Kidney glomerular epithelial cell (primary cell): ENCODE results near the gene TNIK.

Source experiments
- DNase-seq: peaks from one replicate; lab custom pipeline; 2025; lab: John Stamatoyannopoulos, UW

Gene TNIK

DNA sequence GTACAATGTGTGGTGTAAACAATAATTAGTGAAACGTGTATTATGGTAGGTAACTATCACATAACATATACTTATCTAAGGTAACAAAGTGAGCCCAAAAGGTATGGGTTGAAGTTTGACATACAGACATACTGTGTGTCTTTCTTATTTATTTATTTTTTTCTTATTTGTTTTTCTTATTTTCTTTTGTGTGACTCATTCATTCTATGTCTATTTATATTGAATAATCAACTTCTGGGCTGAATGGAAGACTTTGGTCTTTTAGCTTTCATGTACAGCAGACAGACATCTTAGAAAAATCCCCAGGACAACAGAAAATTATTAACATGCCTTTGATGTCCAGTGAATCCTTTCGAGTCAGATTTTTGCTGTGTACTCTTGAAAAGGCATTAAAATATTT is 233.4 kb downstream of the TNIK start:
- DNase-seq, result no peak

DNA sequence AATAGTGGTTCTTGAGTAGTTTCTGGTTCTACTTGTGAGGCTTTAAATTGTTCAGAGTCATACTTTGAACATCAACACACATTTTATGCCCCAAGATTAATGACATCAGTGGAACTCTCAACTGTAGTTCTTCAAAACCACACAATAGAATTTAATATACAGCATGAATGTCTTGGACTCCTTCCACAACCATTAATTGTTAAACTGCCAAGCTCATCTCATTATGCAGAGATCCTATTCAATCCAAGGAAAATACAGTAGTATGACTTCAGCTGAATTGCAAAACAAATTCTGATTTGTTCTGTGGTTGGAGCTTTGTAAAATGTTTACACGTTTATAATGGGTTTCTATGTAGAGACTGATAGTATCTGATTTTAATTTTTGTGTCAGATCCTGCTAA is 234.5 kb downstream of the TNIK start:
- DNase-seq, result peak; percentile 36

DNA sequence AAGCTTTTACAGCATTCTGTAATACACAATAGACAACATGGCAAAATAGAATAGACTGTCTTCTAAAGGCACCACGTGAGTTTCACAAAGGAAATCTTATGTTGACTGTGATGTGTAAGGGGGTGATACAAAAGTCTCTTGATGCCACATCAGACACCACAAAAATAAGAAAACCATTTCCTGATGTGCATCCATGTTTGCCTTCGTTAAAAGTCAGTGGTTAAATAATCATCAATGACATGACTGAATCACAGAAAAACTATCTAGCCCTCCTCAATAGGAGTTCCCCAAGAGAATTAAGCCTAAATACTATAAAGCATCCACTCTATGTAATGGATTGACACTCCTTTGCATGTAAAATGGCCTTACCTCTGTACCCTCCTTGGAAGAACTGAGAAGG is 235.0 kb downstream of the TNIK start:
- no peak for DNase-seq

DNA sequence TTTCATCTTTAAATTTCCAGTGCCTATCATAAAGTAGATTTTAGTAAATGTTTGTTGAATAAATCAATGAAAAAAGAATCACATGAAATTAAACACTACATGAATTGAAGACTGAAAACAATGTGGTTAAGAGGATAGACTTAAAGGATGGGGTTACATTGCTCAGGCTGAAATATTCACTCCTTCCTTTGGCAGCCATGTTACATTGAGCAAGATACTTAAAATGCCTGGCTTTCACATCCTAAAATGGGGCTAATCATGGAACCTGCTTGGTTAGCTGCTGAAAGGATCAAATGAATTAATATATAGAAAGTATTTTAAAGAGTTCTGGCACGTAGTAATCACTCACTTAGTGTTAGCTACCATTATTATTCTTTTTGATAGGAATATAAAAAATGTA is 236.8 kb downstream of the TNIK start:
- DNase-seq, result no peak

DNA sequence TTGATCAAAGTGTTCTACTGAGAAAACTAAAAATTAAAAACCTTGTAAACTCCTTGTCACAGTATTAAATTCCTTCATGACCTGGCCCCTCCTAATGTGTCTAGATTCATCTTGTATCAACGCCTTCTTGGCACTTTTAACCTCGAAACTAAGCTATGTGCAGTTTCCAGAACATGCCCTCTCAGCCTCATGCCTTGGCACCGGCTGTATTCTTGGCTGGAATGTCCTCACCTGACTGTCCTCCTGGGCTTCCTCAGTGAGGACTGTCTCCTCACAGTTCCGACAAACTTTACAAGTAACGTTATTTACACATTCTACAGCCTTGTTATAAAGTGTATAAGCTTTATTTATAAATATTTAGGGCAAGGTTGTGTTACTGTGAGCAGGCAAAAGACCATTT is 237.2 kb downstream of the TNIK start:
- DNase-seq, result no peak

DNA sequence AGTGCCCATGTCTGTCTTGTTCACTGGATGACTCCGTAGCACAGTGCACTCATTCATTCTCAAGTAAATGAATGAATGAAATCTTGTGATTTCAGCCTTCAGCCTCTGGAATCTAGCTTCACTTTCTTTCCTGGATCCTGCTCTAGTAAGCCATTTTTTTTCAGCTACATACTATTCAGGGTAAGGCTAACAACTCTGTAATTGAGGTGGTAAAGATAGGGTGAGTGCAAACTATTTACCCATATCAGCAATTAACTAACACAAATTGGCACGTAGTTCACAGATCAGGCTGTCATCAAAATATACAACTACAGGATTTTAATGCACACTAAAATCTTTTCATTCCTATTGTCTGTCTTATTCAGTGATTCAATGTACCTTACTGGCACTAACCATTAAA is 238.6 kb downstream of the TNIK start:
- DNase-seq, result no peak

DNA sequence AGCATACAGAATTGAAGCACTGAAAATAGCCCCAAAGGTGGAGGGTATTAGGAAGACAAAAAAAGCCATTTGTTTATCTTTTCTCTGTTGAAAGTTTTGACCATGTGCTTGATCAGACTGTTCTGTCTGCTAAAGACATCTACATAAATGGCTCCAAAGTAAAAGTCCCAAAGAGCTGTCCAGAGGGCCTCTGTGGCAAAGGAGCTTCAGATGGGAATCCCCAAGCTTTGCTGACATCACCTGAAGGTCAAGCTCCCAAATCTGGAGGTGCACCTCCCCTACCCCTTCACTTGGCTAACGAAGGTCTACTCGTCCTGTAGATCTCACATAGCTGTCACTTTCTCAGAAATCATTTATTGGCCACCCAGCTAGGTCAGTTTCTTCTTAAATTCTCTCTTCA is 239.1 kb downstream of the TNIK start:
- no peak for DNase-seq

DNA sequence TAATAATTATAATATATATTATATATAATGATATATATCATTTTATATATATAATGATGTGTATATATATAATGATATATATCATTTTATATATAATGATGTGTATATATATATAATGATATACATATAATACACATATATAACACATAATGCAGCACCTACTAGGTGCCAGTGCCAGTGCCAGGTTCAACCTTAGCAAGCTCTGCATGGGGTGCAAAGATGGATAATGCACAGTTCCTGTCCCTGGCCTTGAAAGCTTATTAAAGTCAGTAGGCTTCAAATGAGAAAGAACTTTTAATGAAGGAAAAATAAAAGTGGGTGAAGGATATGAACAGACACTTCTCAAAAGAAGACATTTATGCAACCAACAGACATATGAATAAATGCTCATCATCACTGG is 240.9 kb downstream of the TNIK start:
- DNase-seq, result no peak

DNA sequence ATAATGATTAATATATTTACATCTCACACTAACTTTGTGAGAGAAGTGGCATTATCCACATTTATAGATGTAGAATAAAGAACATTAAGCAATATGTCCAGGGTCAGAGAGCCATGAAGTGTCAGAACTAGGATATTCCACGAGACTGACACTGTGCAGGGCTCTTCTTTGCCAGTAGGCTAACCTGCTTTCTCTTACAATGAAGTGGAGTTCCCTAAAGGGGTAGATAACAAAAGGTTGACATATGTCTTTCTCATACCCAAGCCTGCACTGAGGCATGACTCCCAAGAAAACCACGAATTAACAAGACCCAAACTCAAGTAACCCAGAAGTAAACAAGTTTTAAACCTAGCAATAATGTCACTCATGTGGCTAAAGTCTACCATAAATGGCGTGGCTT is 242.1 kb downstream of the TNIK start:
- DNase-seq, result no peak

DNA sequence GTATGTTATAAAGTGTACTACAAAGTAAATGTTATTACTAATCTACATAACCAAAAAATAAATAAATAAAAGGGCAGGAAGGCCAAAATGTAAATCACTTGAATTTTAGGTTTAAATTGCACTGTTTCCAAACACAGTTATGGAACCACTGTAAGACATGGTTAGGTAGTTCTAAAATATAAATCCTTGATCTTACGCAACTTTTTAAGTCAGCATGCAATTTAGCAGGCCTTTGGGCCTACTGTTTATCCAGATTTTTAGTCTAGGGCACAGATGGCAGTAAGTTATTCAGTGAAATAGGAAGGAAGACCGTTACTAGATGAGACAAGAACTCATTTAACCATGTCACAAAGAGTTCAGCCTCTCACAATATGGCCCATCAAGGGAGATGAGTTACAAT is 246.3 kb downstream of the TNIK start:
- DNase-seq, result no peak

DNA sequence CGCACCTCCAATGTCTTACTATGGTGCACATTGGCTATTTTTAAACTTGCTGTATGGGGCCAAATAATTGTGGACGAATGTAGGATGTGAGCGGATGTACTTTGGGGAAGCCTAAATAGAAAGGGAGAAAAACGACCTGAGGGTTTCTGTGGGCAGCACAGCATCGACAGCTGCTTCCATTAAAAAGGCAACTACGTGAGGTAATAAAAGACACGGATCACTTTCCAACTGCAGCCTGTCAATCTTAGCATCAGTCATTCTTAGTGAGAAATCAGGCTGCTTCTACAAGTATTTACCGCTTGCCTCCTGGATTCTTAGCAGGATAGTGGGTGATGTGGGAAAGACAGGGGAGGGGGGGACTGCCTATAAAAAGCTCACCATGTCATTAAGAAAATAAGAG is 247.0 kb downstream of the TNIK start:
- DNase-seq, result no peak

DNA sequence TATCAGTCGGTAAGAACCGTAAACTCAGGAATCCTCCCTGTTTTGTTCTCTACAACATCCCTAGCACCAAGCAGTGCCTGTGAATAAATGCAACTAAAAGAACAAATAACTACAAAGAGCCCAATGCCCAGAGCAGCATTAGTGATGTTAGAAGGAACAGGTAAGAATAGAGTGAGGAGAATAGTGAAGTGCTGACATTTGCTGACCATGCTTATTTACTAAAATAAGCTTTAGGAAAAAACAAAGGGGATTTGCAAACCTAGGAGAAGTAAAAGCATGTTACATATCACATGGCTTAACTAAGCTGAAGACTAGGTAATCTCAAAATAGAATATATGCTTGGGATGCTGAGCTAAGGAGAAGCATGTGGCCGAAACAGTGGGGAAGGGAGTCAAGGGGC is 247.6 kb downstream of the TNIK start:
- DNase-seq, result no peak

DNA sequence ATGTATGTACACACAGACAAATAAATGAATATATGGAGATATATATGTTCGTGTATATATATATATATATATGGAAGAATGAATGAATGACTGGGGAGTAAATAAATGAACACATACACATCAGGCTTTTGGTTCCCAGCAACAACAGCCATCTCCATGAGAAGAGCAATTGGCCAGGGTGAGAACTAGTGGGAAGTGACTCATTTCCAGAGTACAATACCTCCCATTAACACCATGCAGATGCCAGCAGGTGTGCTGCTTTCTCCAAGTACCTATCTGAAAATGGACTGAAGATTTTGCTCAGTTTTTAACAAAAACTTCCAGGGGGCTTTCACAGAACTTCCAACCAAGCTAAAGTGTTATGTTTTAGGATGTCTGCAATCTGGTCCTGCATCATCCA is 253.9 kb downstream of the TNIK start:
- DNase-seq, result no peak

DNA sequence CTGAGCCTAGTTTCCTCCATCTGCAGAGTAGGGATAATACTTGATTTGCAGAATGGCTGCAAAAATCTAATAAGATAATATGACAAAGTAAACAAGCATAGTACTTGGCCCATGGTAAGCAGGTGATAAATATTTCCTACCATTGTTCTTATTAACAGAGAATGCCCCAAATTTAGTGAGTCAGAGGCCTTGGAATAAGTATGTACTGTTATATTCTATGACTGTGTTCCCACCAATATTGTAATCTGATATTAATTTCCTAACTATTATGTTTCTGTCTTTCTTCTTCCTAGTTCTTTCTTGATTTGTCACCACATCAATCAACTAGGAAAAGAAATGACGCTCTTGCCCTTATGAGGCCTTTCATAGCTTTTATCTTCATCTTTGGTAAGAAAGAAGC is 255.3 kb downstream of the TNIK start:
- DNase-seq, result no peak

DNA sequence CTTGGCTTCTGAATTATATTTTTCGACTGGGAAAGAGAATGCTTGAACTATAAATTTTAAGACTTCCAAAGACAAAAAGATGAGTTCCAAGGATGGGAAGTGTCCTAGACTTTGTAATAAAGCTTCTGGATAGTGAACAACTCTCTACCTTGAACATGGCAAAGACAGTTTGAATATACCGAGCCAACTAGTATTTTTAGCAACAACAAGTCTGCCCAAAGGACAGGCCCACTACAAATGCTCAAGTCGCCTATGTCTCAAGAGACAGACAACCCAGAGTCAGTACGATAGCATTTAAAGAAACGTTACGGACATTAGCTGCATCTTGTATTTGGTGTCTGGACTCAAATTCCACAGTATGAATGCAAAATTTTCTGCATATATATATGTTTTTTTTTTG is 258.4 kb downstream of the TNIK start:
- no peak for DNase-seq

DNA sequence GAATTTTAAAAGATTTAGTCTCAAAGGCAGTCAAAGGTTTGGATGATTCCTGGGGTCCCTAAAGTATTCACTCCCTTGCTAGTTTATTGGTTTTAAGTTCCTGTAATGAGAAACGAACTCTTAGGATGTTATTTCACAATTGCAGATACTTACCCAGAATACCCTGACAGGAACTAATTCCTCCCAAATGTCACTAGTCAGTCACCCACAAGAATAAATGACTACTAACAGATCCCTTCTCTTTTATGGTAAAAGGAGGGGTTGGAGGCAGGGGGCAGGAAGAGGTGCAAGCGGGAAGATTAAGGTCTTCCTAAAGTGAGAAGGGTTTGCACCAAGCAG is 259.5 kb downstream of the TNIK start:
- DNase-seq, result no peak

DNA sequence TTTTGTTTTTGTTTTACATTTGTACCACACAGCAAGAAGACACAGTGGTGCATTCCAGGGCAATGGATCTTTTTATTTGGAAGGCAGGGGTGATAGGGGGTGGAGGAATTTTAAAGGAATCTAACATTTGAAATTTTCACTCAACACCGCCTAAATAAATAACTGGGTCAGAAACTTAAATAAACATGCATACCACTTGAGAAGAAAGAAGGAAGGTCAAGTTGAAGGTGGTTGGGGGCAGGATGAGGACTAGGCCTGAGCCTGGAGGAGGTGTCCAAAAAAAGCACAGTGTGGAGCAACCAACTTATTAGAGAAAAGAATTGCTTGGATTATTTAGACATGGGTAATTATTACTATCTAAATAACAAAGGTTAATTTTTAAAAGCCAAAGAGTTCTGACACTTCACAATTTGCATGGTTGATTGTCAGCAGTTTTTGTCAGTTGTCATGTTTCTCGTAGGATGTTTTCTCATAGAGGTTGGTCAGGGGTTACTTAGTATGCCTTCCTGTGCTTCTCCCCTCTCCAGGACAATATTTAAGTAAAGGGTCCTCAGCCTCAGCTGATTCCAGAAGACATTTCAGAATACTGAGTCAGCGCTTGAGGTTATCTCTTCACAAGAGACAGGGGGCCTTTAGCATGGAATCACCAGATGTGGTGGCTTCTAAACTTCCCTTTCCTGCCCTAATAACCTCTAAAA is 260.0 kb downstream of the TNIK start:
- peak; percentile 58 for DNase-seq

DNA sequence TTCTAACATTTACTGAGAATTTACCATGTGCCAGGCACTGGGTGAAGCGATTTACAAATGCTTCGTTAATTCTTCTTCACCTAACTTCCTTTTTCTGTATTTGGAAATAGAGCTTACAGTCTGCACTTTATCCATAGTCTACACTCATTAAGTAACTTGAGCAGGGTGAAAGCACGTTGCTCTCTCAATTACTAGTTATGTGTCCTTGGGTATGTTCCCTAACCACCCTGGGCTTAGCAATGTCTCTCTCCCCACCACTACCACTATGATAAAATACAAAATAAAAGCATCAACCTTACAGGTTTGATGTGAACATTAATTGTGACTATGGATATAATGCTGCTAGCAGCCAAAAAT is 260.8 kb downstream of the TNIK start:
- DNase-seq, result no peak

DNA sequence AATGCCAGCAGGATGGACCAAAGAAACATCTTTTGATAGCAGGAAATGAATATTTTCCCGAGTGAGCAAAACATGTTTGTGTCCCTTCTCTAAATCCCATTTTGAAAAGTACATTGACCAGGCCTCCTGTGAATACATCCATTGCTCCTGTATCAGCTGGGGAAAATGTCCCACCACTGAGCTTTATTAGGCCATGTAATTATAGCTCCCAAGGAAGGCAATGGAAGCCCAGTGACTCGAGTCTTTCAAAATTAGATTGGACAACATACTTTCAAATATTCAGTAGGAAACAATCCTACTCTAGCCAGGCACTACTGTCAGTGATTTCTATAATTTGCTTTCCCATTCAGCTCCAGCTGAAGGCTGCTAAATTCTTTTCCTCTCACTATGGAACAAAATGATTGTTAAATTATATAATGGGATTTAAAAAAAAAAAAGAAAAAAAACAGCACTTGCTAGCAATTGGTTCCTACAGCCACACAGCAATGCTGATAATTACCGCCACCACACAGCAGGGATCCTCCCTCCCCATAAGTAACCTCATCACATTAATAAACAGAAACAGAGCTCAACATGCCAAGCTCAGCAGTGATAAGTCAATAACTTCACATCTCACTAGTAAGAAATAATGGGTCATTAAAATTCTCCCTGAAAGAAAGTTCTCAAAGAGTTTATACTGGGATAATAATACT is 261.3 kb downstream of the TNIK start:
- no peak for DNase-seq

DNA sequence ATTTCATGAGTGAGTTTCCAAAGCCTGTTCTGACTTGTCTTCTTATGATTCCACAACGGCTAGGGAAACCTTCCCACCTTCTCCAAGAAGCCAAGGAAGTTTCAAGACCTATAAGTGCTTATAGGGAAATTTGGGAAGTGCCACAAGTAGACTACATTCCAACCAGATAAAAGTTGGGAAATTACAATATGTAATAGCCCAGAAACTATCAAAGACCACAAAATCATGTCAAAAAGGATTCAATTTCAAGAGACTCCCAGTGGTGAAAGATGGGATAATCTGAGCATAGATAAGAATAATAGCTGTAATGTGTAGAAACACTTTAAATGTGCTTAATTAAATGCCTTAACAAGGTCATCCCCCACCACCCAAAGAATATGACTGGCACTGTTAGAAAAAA is 264.5 kb downstream of the TNIK start:
- DNase-seq, result no peak

DNA sequence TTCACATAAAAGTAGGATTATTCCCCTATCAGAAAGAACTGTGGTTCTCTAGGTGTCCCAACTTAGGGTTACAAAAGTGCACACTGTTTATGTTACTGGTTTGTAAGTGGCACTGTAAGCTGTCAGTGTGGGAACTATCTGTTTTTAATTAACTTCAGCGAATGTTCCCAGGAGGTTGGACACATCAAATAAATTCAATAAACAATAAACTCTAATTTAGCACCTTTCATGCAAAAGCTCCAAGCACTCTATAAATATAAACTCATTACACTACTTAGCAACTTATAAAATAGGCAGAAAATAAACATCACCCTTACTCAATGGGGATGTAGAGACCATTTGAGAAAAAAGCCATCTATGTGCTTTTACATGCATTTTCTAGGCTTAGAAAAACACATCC is 265.2 kb downstream of the TNIK start:
- no peak for DNase-seq

DNA sequence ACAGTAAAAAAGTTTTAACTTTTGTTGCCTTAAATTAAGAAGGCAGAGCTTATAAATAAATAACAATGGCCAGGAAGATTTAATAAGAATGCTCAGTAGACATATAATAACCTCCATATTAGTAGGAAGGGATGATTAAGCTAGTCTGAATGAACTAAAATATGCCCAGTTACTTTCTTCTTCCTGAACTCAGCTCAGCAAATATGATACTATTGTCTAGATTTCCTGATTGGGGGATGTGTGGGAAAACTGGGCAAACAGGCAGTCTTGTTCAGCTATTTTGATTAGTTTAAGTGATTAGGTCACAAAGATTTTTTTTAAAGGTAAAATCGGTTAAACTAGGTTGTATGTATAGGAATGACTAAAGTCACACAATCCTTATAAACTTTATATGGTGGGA is 266.5 kb downstream of the TNIK start:
- DNase-seq, result no peak

DNA sequence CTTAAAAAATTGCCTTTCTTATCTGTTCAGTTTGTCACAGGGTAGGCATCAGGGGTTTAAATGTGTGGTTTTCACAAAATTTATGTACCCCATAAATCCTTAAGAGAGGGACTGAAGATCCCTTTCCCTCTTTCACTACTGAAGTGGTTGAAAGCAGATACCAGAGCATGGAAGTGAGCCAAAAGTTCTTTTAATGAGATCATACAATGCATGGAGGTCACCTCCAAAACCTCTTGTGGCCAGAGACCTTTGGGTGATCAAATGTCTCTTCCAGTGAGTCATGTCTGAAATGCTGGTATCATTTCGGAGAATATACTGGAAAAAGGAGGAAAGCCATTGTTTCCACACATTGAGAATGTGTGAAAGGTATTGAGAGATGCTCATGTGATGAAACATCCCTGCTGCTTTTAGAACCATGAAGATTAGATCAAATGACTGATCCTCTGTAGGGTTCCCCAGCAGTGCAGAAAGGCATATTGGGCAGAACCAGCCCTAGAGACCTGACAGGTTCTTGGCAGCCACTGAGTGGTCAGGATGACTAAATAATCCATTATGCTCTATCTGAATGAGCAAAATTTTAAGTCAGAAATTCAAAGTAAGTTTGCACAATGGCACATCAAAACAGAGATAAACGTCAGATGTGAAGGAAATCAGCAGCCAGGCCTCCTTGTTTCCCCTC is 267.9 kb downstream of the TNIK start:
- DNase-seq, result peak; percentile 93

DNA sequence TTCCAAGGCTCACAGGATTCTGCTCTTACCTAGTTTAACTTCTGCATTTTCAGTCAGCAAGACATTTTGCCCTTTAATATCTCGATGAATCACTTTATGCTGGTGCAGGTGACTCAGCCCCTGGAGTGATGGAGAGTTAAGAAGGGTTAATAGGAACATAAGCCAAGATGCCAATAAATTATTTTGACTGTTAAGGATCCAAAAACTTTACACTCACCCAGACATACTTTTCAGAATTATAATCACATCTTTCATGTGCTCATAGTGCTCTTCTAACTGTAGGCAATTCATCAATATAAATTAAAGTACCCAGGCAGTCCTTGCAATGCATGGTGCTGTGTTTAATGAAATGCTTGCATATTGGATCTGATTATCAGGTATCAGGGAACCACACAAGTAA is 269.5 kb downstream of the TNIK start:
- DNase-seq, result no peak
